SU-DHL-6 (cell line): ENCODE results near the gene CDKL1.

Source experiments
- CTCF ChIP-seq: fragments of 200-600 bp; sonication (generic); IDR thresholded peaks from one replicate; pipeline ENCODE4 v1.5.1; 2017; ENCODE audit warnings: antibody characterized with exemption, mild to moderate bottlenecking, low read length, moderate library complexity; ENCODE audit not compliant: insufficient read depth, poor library complexity, severe bottlenecking
- EZH2phosphoT487 ChIP-seq: fragments of 200-600 bp; sonication (generic), shearing (Covaris generic); conservative IDR thresholded peaks from 2 replicates; pipeline ENCODE4 v1.6.1; 2018; ENCODE audit warnings: mild to moderate bottlenecking, antibody characterized with exemption, low read length, moderate library complexity, mixed read lengths

- peak; percentile 46 for TF ChIP-seq CTCF
- TF ChIP-seq EZH2phosphoT487, result no peak
Measured at GRCh38 chr14:50318031-50318626, 78.6 kb downstream of the CDKL1 start.
